Measurements from ENCODE around the gene HTR6. TPM values are rescaled to one million over a fixed set of nuclear protein-coding genes. Genes with fewer than 3 reads are reported as not detected.

HTR6 gene
- total RNA-seq, 2 experiments from 2014 or later = 0.10 TPM; not detected in 1

DNA sequence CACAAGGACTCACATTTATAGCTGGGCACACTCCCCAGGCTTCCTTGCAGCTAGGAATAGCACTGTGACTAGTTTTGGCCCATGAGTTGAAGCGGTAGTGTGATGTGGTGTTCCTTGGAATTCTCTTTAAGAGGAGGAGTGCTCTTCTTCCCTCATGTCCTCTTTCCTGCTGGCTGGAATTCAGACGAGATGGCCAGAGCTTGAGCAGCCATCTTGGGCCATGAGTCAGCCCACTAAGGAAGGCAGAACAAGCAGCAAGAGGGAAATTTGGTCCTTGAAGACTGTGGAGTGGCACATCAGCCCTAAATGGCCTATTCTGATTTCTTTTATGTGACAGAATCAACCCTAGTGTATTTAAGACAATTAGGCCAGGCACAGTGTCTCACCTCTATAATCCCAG lies 20.0 kb downstream of the HTR6 start:
- H3K36me3 Mint-ChIP-seq (ENCODE audit: low read depth) = peaks cover 19% of the 10 kb centered on the region
- peaks cover 8% of the 10 kb centered on the region for H3K9me3 Mint-ChIP-seq
- ChIA-PET CTCF (interaction anchor here (1.0 to 1.2 kb wide), 2 partner anchors 10 to 20 kb away, joined by 3 read pairs; no protein-coding TSS in a partner anchor), POLR2A (interaction anchor here (0.6 kb wide), 1 partner anchor 1122 kb away, joined by 3 read pairs; no protein-coding TSS in a partner anchor)
- no peak overlapping the region for H3K27ac Mint-ChIP-seq
- H3K4me3 Mint-ChIP-seq = no peak overlapping the region
- no peaks in the 10 kb centered on the region for H3K27me3 Mint-ChIP-seq
- DNase-seq = no peak
- peaks cover 22% of the 10 kb centered on the region for H3K4me1 Mint-ChIP-seq

GRCh38 chr1:19685994-19686393 lies 21.3 kb downstream of the HTR6 start:
- Mint-ChIP-seq H3K4me1 (peaks cover 24% of the 10 kb centered on the region), H3K9me3 (peaks cover 11% of the 10 kb centered on the region), H3K27ac (no peak overlapping the region), H3K36me3 (ENCODE audit: low read depth) (peaks cover 31% of the 10 kb centered on the region), H3K27me3 (no peaks in the 10 kb centered on the region), H3K4me3 (no peak overlapping the region)
- ChIA-PET CTCF (interaction anchor here (0.6 to 1.5 kb wide), 4 partner anchors 8 to 411 kb away, joined by 3 read pairs; no protein-coding TSS in a partner anchor), POLR2A (no interaction called here)
- DNase-seq = no peak

GRCh38 chr1:19687414-19687813 lies 22.7 kb downstream of the HTR6 start:
- DNase-seq = no peak
- peak overlapping the region; percentile 82 for H3K27ac Mint-ChIP-seq
- H3K4me1 Mint-ChIP-seq = peaks cover 24% of the 10 kb centered on the region
- H3K27me3 Mint-ChIP-seq = no peaks in the 10 kb centered on the region
- no peak overlapping the region for H3K4me3 Mint-ChIP-seq
- H3K36me3 Mint-ChIP-seq (ENCODE audit: low read depth) = peaks cover 41% of the 10 kb centered on the region
- ChIA-PET POLR2A (no interaction called here), CTCF (interaction anchor here (0.5 to 1.8 kb wide), 3 partner anchors 10 to 104 kb away, joined by 3 to 7 read pairs (median 4); no protein-coding TSS in a partner anchor)
- peaks cover 16% of the 10 kb centered on the region for H3K9me3 Mint-ChIP-seq

DNA sequence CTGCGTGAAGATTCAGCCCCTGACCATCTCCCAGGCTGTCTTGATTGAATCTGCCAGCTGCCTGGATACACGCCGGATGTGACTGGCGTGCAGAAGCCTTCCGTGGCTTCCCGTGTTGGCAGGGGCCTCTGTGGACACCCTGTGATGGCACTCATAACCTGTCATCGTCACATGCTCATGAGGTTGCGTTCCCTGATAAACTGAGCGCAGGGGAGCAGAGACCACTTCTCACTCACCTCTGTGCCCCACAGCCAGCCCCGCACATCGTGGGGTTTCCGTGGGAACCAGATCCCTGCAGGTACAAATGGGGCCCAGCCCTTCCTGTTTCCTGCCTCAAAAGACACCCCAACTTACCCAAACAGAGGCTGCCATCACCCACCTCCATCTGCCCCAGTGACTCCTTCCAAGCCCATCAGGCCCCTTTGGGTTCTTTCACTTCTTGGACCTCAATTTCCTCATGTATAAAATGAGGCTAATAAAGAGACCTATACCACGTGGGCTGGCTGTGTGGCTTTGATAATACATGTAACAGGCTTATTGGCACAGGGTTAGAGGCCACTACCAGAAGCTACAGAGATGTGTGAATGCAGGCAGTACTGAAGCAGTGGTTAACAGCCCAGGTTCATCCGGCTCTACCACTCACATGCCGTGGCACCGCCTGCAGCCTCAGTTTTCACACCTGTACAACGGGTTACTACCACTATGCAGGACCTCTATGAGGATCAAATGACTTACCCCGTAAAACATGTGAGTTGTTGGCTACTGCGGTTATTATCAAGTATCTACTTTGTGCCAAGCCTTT lies 23.6 kb downstream of the HTR6 start:
- peak; percentile 34 for DNase-seq
- peaks cover 24% of the 10 kb centered on the region for H3K4me1 Mint-ChIP-seq
- ChIA-PET CTCF (interaction anchor here (0.5 to 1.8 kb wide), 2 partner anchors 16 to 105 kb away, joined by 4 to 7 read pairs; no protein-coding TSS in a partner anchor), POLR2A (no interaction called here)
- peaks cover 41% of the 10 kb centered on the region for H3K36me3 Mint-ChIP-seq (ENCODE audit: low read depth)
- peaks cover 16% of the 10 kb centered on the region for H3K9me3 Mint-ChIP-seq
- H3K27me3 Mint-ChIP-seq = no peaks in the 10 kb centered on the region
- H3K4me3 Mint-ChIP-seq = no peak overlapping the region
- H3K27ac Mint-ChIP-seq = peak overlapping the region; percentile 82

DNA sequence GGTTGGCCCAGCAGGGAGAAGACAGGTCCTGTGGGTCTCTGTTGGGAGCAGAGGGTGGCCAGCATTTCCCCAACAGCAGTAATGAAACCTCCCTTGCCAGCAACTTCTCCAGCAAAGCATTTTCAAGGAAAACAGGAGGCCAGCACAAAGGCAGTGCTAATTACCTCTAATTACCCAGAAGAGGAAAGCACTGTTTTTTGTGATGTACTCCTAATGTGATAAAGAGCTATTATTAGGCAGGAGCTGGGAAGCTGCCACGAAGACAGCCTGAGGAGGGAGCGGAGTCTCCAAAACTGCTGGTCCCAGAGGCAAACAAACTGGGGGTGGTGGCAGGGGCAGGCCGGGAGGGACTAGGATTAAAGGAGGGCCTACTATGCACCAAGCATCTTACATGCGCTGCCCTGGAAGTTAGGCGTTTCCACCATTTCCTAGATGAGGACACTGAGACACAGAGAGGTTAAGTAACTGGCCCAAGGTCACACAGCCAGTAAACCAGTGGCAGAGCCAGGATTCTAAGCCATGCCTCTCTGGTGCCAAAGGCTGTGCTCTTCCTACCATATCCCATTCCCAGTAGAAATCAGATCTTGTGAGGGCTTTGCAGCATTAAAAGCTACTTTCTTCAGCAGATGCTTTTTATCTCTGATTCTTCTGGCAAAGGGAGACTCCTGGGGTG lies 24.5 kb downstream of the HTR6 start:
- CTCF ChIA-PET = interaction anchor here (1.1 to 2.7 kb wide), 2 partner anchors 16 to 27 kb away, joined by 4 to 11 read pairs; no protein-coding TSS in a partner anchor
- H3K4me1 Mint-ChIP-seq = peaks cover 24% of the 10 kb centered on the region
- H3K9me3 Mint-ChIP-seq = peaks cover 16% of the 10 kb centered on the region
- POLR2A ChIA-PET = no interaction called here
- peak overlapping the region; percentile 82 for H3K27ac Mint-ChIP-seq
- peaks cover 41% of the 10 kb centered on the region for H3K36me3 Mint-ChIP-seq (ENCODE audit: low read depth)
- no peak for DNase-seq
- no peak overlapping the region for H3K4me3 Mint-ChIP-seq
- H3K27me3 Mint-ChIP-seq = no peaks in the 10 kb centered on the region

- Mint-ChIP-seq H3K9me3 (peaks cover 16% of the 10 kb centered on the region), H3K27ac (no peak overlapping the region), H3K36me3 (ENCODE audit: low read depth) (peaks cover 41% of the 10 kb centered on the region), H3K27me3 (no peaks in the 10 kb centered on the region), H3K4me3 (no peak overlapping the region), H3K4me1 (peaks cover 24% of the 10 kb centered on the region)
- no peak for DNase-seq
- ChIA-PET CTCF (interaction anchor here (0.5 to 2.7 kb wide), 5 partner anchors 8 to 28 kb away, joined by 3 to 11 read pairs (median 4); no protein-coding TSS in a partner anchor), POLR2A (no interaction called here)
These were observed 25.2 kb downstream of the HTR6 start for GRCh38 chr1:19689856-19690255.

GRCh38 chr1:19690342-19690741 lies 25.7 kb downstream of the HTR6 start:
- CTCF ChIA-PET = interaction anchor here (0.5 to 2.7 kb wide), 6 partner anchors 8 to 28 kb away, joined by 3 to 11 read pairs (median 4); no protein-coding TSS in a partner anchor
- H3K27me3 Mint-ChIP-seq = no peaks in the 10 kb centered on the region
- no peak overlapping the region for H3K27ac Mint-ChIP-seq
- peaks cover 24% of the 10 kb centered on the region for H3K4me1 Mint-ChIP-seq
- no peak overlapping the region for H3K4me3 Mint-ChIP-seq
- peaks cover 16% of the 10 kb centered on the region for H3K9me3 Mint-ChIP-seq
- POLR2A ChIA-PET = no interaction called here
- peaks cover 41% of the 10 kb centered on the region for H3K36me3 Mint-ChIP-seq (ENCODE audit: low read depth)
- no peak for DNase-seq

DNA sequence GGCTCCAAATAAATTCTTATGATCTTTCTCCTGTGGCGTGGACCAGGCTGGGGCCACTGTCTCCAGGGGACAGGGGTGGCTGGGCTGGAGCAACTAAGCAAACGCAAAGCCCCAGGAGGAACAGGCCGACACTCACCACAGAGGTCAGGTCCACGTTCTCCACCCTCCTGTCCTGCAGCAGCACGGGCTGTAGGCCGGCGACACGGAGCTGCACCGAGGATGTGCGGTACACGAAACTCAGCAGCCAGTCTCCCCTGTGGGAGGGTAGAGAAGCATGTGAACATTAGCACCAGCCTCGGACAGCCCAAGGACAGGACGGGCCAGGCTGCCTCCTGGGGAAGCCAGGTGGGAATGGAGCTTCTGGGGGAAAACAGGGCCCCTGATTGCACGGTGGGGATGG lies 29.6 kb downstream of the HTR6 start:
- peaks cover 8% of the 10 kb centered on the region for H3K9me3 Mint-ChIP-seq
- H3K27me3 Mint-ChIP-seq = no peaks in the 10 kb centered on the region
- H3K36me3 Mint-ChIP-seq (ENCODE audit: low read depth) = peaks cover 24% of the 10 kb centered on the region
- H3K4me1 Mint-ChIP-seq = peaks cover 3% of the 10 kb centered on the region
- no peak overlapping the region for H3K4me3 Mint-ChIP-seq
- ChIA-PET POLR2A (no interaction called here), CTCF (interaction anchor here (0.6 to 1.2 kb wide), 2 partner anchors 9 to 49 kb away, joined by 3 read pairs; no protein-coding TSS in a partner anchor)
- H3K27ac Mint-ChIP-seq = no peak overlapping the region
- no peak for DNase-seq

- Mint-ChIP-seq H3K36me3 (ENCODE audit: low read depth) (peaks cover 15% of the 10 kb centered on the region), H3K9me3 (peaks cover 5% of the 10 kb centered on the region), H3K27me3 (no peaks in the 10 kb centered on the region), H3K27ac (no peak overlapping the region), H3K4me3 (no peak overlapping the region), H3K4me1 (no peaks in the 10 kb centered on the region)
- ChIA-PET POLR2A (no interaction called here), CTCF (interaction anchor here (0.9 to 1.3 kb wide), 2 partner anchors 9 to 10 kb away, joined by 3 to 4 read pairs; no protein-coding TSS in a partner anchor)
- no peak for DNase-seq
These were observed 31.1 kb downstream of the HTR6 start for GRCh38 chr1:19695772-19696171.

GRCh38 chr1:19696820-19697219 lies 32.1 kb downstream of the HTR6 start:
- no peak for DNase-seq
- Mint-ChIP-seq H3K27ac (no peak overlapping the region), H3K9me3 (no peaks in the 10 kb centered on the region), H3K36me3 (ENCODE audit: low read depth) (peaks cover 6% of the 10 kb centered on the region), H3K27me3 (no peaks in the 10 kb centered on the region), H3K4me3 (no peak overlapping the region), H3K4me1 (no peaks in the 10 kb centered on the region)
- ChIA-PET CTCF (interaction anchor here (0.7 to 0.9 kb wide), 2 partner anchors 9 to 359 kb away, joined by 3 to 6 read pairs; no protein-coding TSS in a partner anchor), POLR2A (no interaction called here)

DNA sequence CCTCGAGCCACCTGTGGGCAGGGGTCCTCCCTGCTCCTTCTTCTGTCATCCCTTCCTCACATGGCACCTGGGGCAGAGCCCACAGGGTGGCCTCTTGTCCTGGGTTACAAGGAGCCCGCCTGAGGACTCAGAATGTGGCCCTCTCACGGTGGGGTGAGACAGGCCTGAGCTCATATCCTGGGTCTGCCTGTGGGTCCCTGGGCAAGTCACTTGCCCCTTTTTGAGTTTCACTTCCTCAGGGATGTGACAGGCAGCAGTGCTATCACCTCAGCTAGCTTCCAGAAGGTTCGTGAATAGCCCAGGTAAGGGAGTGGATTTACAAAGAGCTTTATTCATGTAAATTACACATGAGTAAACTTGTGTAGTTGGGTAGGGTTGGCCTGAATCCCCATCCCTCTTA lies 33.5 kb downstream of the HTR6 start:
- H3K4me1 Mint-ChIP-seq = no peaks in the 10 kb centered on the region
- no peak for DNase-seq
- H3K27ac Mint-ChIP-seq = no peak overlapping the region
- no peaks in the 10 kb centered on the region for H3K9me3 Mint-ChIP-seq
- no peak overlapping the region for H3K4me3 Mint-ChIP-seq
- H3K36me3 Mint-ChIP-seq (ENCODE audit: low read depth) = peaks cover 3% of the 10 kb centered on the region
- ChIA-PET POLR2A (no interaction called here), CTCF (interaction anchor here (1.2 to 1.5 kb wide), 2 partner anchors 11 to 13 kb away, joined by 3 read pairs; no protein-coding TSS in a partner anchor)
- H3K27me3 Mint-ChIP-seq = no peaks in the 10 kb centered on the region

GRCh38 chr1:19700079-19700777 lies 35.6 kb downstream of the HTR6 start:
- Mint-ChIP-seq H3K36me3 (ENCODE audit: low read depth) (peaks cover 3% of the 10 kb centered on the region), H3K9me3 (no peaks in the 10 kb centered on the region), H3K27ac (peak overlapping the region; percentile 9), H3K4me1 (peaks cover 8% of the 10 kb centered on the region), H3K4me3 (no peak overlapping the region), H3K27me3 (no peaks in the 10 kb centered on the region)
- CTCF ChIA-PET = interaction anchor here (1.1 kb wide), 1 partner anchor 10 kb away, joined by 3 read pairs; no protein-coding TSS in a partner anchor
- POLR2A ChIA-PET = no interaction called here
- DNase-seq = no peak

Measured in activated CD4-positive, alpha-beta T cell treated with anti-CD3 and anti-CD28 coated beads, Interleukin-2, amount 10 ng/mL, durations not matched to agents 7 days and 5 days (primary cell).